AG10803 (cell line): ENCODE measurements around the gene CXCL9.
"Not testable (repeated sequence)": the region's sequence is repeated elsewhere in the genome, so short reads cannot be mapped to it uniquely, and the experiment has no call there.

Experiments used
- DNase-seq: peaks from one replicate; pipeline ENCODE4 v3.0.0; 2010; ENCODE audit warnings: low read depth
- H3K4me3 ChIP-seq: 2 replicates; pipeline ENCODE4 v1.5.1; 2011; ENCODE audit warnings: mild to moderate bottlenecking, low read length, control low read depth
- CTCF ChIP-seq: conservative IDR thresholded peaks from 2 replicates; pipeline ENCODE4 v1.5.1; 2011; ENCODE audit warnings: mild to moderate bottlenecking, low read length, control low read depth, inconsistent platforms

CXCL9 gene

GRCh38 chr4:76000279-76000678, 7.0 kb downstream of the CXCL9 start:
- DNase-seq, result no peak
- no peak overlapping the region for H3K4me3 ChIP-seq
- no peak for TF ChIP-seq CTCF

- H3K4me3 ChIP-seq, DNase-seq: not testable (repeated sequence)
Measured at GRCh38 chr4:75998525-75999147, 8.7 kb downstream of the CXCL9 start.

DNA sequence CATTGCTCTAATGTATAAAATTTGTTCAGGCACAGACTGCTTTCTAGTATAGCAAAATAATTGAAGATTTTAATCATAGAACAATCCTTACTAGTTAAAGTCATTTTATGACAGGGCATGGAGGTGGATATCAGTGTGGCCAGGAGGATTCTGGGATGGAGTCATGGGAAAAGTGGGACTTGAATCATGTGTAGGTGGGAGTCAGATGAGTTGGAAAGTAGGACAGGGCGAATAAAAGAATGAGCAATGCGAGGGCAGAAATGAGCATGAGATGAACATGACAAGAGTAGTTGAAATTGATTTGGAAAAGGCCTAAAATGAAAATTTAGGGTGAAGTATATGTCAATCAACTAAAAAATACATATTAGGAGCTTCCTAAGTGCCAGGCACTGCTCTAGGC, 9.4 kb downstream of the CXCL9 start:
- no peak for DNase-seq
- no peak overlapping the region for H3K4me3 ChIP-seq
- no peak for TF ChIP-seq CTCF

- DNase-seq, result no peak
- no peak for TF ChIP-seq CTCF
Measured at GRCh38 chr4:75997081-75997480, 10.2 kb downstream of the CXCL9 start.

DNA sequence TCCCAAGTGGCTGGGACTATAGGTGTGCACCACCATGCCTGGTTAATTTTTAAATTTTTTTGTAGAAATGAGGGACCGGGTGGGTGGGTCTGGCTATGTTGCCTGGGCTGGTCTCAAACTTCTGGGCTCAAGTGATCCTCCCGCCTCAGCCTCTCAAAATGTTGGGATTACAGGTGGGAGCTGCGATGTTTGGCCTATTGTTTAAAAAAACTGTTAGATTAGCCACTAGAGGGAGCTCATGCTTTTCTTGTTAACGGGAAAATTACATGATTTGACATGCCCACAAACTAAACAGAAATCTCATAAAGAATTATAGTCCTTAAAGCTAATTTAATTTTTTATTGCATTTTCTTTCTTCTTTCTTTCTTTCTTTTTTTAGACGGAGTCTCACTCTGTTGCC, 11.6 kb downstream of the CXCL9 start:
- peak; percentile 68 for TF ChIP-seq CTCF
- H3K4me3 ChIP-seq, result no peak overlapping the region
- DNase-seq, result peak; percentile 60

More at GRCh38 chr4:75997081-75997480, 10.2 kb downstream of the CXCL9 start:
- no peak overlapping the region for H3K4me3 ChIP-seq

GRCh38 chr4:75992462-75992861, 14.8 kb downstream of the CXCL9 start:
- H3K4me3 ChIP-seq, result no peak overlapping the region
- DNase-seq, result no peak
- no peak for TF ChIP-seq CTCF

GRCh38 chr4:75989846-75990528, 17.3 kb downstream of the CXCL9 start:
- H3K4me3 ChIP-seq, result peak overlapping the region; percentile 96
- DNase-seq, result peak; percentile 3

More at GRCh38 chr4:75989846-75990528, 17.3 kb downstream of the CXCL9 start:
- TF ChIP-seq CTCF, result no peak
